ENCODE results near the gene SMG1.

SMG1 gene

GRCh38 chr16:18811925-18812324 lies 114.3 kb downstream of the SMG1 start:
- ATAC-seq (ENCODE audit: insufficient read depth, low read depth): no peak
- Histone ChIP-seq H4K20me1 (ENCODE audit: insufficient read depth, low read length) (no peaks in the 10 kb centered on the region), H3K27ac (ENCODE audit: low read length) (no peak overlapping the region), H3K4me1 (ENCODE audit: insufficient read depth, low read length) (no peaks in the 10 kb centered on the region), H3K36me3 (ENCODE audit: insufficient read depth, low read length) (peaks cover 86% of the 10 kb centered on the region), H3K9me3 (ENCODE audit: insufficient read depth, low read length, severe bottlenecking) (no peaks in the 10 kb centered on the region), H3K9ac (ENCODE audit: low read depth, low read length) (no peak overlapping the region), H2AFZ (ENCODE audit: low read depth, low read length) (no peak overlapping the region), H3K4me2 (ENCODE audit: insufficient read depth, low read length) (no peak overlapping the region), H3K27me3 (ENCODE audit: insufficient read depth, low read length, poor library complexity) (no peaks in the 10 kb centered on the region), H3K79me2 (ENCODE audit: insufficient read depth, low read length) (no peaks in the 10 kb centered on the region; the same call in 1 of the 2 replicates), H3K4me3 (ENCODE audit: low read depth in 1 of 2, low read length in 2 of 2) (no peak overlapping the region)
- no peak for DNase-seq
- TF ChIP-seq CTCF (IDR thresholded peaks at IDR 0.05; ENCODE audit: borderline replicate concordance, extremely low read depth, low read length, poor library complexity, severe bottlenecking): no peak
- no peak for TF ChIP-seq EZH2 (IDR thresholded peaks at IDR 0.05; ENCODE audit: borderline replicate concordance, low read depth, low read length, severe bottlenecking)

DNA sequence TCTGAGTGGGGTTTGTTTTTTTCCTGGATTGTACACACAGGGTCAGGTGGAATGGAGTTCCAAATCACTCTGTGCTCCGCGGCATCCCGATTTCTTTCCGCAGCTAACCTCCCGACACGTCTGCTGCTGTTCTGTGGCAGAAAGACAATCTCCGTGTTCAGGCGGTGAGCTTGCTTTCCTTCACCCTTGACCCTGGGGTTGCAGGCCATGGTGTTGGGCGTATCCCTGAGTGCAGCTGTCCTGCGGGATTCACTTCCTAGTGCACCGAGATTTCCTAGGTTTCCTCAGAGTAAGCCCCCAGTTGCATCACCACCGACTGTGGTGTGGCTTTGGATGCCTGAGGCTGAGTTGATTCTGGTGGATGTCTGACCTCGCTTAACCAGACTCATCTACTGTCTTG lies 117.0 kb downstream of the SMG1 start:
- Histone ChIP-seq H3K79me2 (ENCODE audit: insufficient read depth, low read length) (no peaks in the 10 kb centered on the region; the same call in 1 of the 2 replicates), H3K36me3 (ENCODE audit: insufficient read depth, low read length) (peaks cover 67% of the 10 kb centered on the region), H3K4me1 (ENCODE audit: insufficient read depth, low read length) (peaks cover 6% of the 10 kb centered on the region), H3K9ac (ENCODE audit: low read depth, low read length) (no peak overlapping the region), H3K27me3 (ENCODE audit: insufficient read depth, low read length, poor library complexity) (no peaks in the 10 kb centered on the region), H3K9me3 (ENCODE audit: insufficient read depth, low read length, severe bottlenecking) (no peaks in the 10 kb centered on the region), H3K27ac (ENCODE audit: low read length) (no peak overlapping the region), H2AFZ (ENCODE audit: low read depth, low read length) (no peak overlapping the region), H3K4me2 (ENCODE audit: insufficient read depth, low read length) (no peak overlapping the region), H4K20me1 (ENCODE audit: insufficient read depth, low read length) (no peaks in the 10 kb centered on the region), H3K4me3 (ENCODE audit: low read depth in 1 of 2, low read length in 2 of 2) (no peak overlapping the region)
- ATAC-seq (ENCODE audit: insufficient read depth, low read depth) (no peak), DNase-seq (no peak)
- TF ChIP-seq CTCF (IDR thresholded peaks at IDR 0.05; ENCODE audit: borderline replicate concordance, extremely low read depth, low read length, poor library complexity, severe bottlenecking) (no peak), EZH2 (IDR thresholded peaks at IDR 0.05; ENCODE audit: borderline replicate concordance, low read depth, low read length, severe bottlenecking) (no peak)

GRCh38 chr16:18805257-18805773 lies 120.9 kb downstream of the SMG1 start:
- ATAC-seq (ENCODE audit: insufficient read depth, low read depth): no peak
- Histone ChIP-seq H3K4me3 (ENCODE audit: low read depth in 1 of 2, low read length in 2 of 2) (no peak overlapping the region), H3K9ac (ENCODE audit: low read depth, low read length) (no peak overlapping the region), H4K20me1 (ENCODE audit: insufficient read depth, low read length) (peaks cover 8% of the 10 kb centered on the region; the same call in 1 of the 2 replicates), H3K36me3 (ENCODE audit: insufficient read depth, low read length) (peaks cover 42% of the 10 kb centered on the region), H3K79me2 (ENCODE audit: insufficient read depth, low read length) (peaks cover 27% of the 10 kb centered on the region), H3K4me2 (ENCODE audit: insufficient read depth, low read length) (no peak overlapping the region), H3K27ac (ENCODE audit: low read length) (no peak overlapping the region), H3K4me1 (ENCODE audit: insufficient read depth, low read length) (peaks cover 32% of the 10 kb centered on the region), H2AFZ (ENCODE audit: low read depth, low read length) (no peak overlapping the region), H3K9me3 (ENCODE audit: insufficient read depth, low read length, severe bottlenecking) (no peaks in the 10 kb centered on the region), H3K27me3 (ENCODE audit: insufficient read depth, low read length, poor library complexity) (no peaks in the 10 kb centered on the region)
- TF ChIP-seq EZH2 (IDR thresholded peaks at IDR 0.05; ENCODE audit: borderline replicate concordance, low read depth, low read length, severe bottlenecking): no peak
- no peak for TF ChIP-seq CTCF (IDR thresholded peaks at IDR 0.05; ENCODE audit: borderline replicate concordance, extremely low read depth, low read length, poor library complexity, severe bottlenecking)
- DNase-seq: no peak

Data from DND-41 (cell line).